Stimulated activated CD4-positive, alpha-beta T cell treated with anti-CD3 and anti-CD28 coated beads, Interleukin-2, amount 100 ng/mL, for 24 hours (primary cell): ENCODE results near the gene CTU2.

Experiments used
- DNase-seq, 2 donors: peaks; one replicate each; pipeline ENCODE4 v3.0.0-alpha.2; 2020

CTU2 gene

DNA sequence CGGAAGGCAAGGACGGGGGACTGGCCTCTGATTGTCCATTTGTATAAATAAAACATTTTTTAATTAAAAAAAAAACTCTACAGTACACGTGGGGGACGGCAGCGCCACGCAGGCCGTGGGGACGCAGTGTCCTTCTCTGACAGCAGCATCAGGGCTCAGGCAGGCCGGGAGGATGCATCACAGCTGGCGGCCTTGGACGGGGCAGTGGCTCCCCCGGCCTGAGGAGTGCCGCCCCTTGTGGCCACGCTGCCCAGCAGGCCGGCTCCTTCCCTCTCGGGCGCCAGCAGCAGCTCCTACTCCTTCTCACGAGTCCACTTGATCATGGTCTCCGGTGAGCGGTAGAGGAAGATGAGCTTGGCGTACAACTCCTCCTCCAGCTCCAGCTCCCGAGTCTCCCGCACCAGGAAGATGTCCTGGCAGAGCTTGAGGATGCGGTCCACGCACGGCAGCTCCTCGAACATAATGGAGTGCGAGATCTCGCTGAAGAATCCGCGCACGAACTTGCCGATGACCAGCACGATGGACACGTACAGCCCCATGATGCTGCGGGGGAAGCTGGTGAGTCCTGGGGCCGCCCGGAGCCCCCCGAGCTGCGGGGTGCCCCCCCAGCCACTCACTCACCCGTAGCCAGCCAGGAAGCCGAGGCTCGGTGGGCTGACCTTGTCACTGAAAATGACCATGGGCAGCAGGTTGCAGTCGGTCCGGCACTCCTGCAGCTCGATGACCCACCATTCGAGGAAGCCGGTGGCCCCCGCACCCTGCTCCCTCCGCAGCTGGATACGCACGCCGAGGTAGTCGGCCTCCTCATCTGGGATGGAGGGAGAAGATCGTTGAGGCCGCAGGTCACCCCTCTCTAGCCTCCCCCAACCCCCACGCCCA lies 9.2 kb downstream of the CTU2 start:
- no peak for DNase-seq

DNA sequence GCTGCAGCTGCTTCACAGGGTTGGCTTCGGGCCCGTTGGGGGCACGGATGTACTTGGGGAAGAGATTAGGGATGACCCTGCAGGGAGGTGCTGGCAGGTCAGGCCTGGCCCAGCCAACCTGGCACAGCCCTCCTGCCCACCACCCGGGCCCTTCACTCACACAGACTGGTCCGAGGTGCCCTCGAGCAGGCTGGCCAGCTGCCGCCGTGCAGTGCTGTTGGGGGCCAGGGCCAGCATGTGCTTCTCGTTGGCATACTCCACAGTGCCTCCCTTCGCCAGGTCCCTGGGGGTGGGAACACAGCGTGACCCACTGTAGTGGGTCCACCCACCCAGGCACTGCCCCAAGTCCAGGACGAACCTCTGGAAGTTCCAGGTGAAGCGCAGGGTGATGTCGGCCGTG lies 9.9 kb downstream of the CTU2 start:
- DNase-seq, result no peak

DNA sequence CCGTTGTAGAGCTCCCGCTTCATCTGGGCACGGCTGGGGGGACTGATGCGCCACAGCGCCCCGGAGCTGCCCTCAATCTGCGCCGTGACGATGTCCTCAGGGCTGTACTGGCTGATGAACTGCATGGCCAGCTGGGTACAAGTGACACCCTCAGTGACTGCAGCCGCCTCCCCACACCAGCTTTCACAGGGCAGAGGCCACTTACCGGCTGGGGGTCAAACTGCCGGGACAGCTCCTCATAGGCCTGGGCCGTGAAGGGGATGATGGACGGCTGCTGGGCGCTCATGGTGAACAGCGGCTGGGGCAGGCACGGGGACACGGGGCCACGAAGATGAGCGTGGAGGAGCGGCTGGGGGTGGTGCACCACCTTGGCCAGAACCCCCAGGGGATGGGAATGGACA lies 10.3 kb downstream of the CTU2 start:
- no peak for DNase-seq

DNA sequence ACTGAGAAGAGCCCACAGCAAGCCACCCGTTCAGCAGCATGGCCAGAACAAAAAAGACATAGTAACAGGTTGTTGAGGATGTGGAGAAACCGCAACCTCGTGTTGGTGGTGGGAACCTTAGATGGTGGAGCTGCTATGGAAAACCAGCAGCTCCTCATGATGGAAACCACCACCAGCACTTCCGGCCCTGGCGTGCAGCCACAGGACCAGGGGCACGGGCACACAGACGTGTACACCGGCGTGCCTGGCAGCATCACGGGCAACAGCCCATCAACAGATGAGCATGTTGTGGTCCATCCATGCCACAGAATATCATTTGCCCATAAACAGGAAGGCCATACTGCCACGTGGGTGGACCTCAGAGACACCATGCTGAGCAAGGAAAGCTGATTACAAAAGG lies 11.9 kb downstream of the CTU2 start:
- DNase-seq, result no peak

DNA sequence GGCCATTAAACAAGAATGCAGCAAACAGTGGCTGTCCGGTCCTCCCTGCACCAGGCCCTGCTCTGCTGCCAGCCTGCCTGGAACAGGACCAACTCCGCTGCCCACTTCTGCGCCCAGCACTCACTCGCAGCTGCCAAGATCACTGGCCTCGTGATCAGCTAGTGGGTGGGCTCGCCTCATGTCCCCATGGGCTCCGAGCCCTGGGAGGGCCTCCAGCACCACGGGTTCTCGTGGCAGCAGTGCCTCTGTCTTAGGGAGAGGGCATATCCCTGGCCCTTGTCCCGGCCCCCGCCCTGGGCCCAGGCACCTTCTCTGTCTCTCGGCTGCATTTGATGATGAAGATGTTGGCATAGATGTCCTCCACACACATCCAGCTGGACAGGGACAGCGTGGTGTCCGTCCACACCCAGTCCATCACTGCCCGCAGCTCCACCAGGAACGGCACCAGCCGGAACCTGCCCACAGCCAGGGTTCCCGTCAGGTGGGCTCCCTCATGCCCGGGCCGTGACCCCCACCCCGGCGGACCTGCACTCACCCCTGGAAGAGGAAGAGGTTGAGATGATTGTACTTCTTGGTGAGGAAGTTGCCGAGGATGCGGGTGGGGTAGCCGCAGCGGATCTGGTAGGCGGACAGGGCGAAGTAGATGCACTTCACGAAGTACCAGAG lies 13.1 kb downstream of the CTU2 start:
- DNase-seq, result no peak

DNA sequence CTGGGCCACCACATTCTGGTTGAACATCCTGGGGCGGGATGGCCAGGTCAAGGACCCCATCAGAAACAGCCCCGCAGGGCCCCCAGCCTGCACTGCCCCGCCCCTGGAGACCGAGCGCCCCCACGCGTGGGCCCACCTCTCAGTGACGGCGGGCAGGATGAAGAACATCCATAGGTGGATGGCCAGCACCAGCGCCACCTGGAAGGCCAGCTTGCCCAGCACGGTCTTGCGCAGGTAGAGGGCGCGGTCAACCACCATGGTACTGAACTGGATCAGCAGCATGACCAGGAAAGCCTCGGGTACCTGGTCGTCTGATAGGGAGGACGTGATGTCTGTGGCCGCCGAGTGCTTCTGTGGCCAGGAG lies 13.6 kb downstream of the CTU2 start:
- no peak for DNase-seq

DNA sequence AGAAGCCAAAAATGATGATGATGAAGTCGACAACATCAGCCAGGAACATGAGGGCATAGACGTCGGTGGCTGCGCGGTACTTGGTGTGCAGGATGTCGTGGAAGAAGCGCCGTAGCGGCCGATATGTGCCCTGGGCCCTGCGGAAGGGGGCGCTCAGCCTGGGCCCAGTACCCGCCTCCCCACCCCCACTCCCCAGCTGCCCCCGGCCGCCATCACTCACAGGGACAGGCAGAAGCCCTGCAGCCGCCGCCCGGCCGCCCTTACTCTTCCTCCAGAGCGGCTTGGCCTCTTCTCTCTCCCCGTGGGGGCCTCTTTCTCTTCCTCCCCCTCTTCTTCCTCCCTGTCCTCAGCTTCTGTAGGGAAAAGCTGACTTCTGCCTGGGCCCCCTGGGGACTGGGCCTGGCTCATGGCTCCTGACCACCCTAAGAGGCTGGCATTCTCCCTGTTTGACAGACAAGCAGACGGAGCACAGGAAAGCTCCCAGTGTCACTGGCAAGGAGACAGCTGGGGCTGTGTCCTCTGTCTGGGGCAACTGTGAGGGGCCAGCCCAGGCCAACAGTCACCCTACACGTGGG lies 14.2 kb downstream of the CTU2 start:
- DNase-seq, result no peak

DNA sequence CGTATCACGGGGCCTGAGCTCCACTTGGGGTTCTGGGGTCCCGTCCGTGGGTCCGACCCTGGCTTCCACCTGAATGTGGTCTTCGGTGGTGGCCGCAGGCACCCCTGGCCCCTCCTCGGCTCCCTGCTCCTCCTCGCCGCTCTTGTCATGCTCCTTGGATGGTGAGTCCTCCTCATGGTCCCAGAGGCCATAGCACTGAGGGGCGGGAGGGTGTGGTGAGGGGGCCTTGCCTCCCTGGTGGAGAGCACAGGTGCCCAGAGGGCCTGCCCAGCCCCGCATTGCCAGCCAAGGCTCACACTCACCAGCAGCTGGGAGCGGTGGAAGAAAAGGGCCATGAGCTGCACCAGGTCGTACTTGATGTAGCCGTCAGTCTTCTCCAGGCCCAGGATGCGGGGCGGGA lies 14.9 kb downstream of the CTU2 start:
- DNase-seq, result no peak

DNA sequence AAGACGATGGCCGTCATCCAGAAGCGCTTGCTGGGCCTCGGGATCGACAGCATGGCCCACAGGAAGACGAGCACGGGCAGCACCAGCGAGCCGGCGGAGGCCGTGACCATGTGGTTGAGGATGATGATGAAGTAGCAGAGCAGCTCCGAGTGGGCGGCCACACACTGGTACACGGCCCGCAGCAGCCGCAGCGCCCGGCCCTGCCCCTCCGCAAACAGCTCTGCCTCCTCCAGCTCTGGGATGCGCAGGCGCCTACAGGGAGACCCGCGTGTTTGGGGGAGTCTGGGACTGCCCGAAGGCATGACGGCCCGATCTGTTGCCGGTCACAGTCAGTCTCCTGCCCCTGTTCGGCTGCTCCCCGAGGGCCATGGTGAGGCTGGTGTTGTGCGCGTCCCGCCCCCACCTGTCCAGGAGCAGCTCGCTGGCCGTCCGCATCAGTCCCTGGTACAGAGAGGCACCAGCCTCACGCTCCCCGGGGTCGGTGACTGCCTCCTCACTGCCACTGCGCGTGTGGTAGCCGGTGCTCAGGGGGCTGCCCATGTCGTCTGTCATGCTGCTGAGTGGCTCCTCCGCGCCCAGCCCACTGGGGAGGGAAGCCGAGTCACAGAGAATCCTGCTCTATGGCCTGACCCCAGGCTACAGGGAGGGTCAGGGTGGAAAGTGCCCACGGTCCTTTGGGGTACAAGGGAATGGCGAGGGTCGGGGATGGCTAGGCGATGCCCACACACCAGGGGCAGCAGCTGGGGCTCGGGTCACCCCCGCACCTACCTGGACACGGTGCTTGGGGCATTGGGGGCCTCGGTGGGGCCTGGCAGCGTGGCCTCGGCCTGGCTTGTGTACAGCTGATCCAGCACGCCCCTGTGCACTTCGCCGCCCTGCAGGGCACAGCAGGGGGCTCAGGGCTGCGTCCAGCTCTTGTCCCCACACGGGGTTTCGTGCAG lies 15.8 kb downstream of the CTU2 start:
- DNase-seq, result no peak

DNA sequence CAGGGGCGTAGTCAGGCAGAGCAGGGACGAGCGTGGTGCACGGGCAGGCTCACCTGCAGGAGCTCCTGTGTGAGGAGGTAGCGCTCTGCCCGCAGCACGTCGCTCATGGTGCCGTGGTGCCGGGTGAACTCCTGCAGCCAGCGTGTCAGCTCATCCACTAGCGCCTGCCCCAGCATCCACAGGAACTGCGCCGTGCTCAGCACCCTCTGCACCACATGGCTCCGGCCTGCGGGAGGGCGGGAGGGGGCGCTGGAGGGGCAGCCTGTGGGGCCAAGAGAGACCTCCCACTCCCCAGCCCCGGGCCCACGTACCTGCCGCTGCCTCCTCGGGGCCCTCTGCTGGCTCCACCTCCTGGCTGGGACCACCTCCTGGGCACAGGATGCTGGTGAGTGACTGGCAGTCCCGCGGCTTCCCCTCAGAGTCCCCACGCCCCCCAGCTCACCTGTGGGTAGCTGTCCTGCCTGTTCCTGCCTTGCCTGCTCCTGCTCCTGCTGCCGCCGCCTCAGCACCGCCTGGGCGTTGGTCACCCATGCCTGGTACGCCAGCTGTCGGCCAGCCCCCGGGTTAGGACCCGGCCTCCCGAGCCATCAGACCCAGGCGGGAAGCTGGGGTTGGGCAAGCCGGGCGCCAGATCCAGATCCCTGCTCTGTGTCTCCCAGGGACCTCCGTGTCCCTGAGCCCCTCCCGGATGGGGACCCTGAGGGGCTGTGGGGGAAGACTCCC lies 16.6 kb downstream of the CTU2 start:
- DNase-seq, result no peak

DNA sequence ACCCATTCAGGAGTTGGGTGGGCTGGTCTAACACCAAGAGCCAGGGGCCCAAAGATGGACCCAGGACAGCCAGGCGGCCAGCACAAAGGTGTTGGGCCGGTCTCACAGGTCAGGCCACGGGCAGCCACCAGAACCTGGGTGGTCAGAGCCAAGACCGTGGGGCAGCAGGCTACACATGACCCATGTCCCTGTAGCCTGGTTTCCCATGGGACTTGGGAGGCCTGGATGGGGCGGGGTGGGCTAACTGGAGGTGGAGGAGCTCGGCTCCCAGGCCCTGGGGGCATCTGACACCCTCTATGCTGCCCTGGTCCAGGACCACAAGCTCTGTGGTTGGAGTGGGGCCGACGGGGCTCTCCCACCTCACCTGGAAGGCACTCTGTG lies 17.2 kb downstream of the CTU2 start:
- DNase-seq, result no peak

DNA sequence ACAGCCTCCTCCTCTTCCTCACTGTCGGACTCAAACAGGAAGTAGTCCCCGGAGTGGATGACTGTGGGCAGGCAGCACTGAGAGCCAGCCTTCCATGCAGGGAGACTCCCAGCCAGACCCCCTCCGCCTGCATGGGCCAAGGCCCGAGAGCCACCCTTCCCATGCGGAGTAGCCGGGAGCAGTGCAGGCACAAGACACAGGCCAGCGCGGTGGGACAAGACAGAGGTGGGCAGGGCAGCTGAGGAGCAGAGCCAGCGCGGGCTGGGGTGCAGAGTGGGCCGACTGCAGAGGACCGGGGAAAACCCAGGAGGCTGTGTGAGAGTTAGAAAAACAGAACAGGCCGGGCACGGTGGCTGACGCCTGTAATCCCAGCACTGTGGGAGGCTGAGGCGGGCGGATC lies 17.6 kb downstream of the CTU2 start:
- no peak for DNase-seq

DNA sequence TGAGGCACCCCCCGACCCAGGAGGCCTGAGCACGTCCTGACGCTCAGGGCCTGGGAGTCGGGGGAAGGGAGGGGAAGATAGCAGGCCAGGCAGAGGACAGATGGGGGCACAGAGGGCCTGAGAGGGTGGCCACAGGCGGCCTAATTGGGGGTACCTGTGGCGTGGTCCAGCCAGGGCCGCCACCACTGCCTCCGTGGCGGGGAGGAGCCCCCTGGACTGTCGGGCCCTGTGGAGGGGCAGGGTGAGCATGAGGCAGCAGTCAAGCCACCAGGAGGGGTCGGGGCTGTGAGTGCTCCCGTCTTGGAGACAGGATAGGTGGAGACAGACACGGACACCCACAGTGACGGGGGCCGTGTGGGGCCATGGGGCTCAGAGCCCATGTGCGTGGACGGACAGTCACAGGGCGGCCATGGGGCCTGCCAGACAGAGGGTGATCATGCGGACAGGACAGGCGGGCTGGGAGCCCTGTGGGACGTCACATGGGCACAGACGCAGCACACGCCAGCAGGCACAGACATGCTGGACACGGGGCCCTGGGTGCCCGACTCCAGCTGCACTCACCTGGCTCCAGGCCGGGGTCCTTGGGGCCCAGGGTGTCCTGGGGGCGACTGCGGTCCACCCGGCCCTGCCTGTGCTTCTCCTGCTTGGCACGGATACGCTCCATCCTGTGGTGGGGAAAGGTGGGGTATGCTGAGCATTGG lies 18.7 kb downstream of the CTU2 start:
- DNase-seq, result no peak

DNA sequence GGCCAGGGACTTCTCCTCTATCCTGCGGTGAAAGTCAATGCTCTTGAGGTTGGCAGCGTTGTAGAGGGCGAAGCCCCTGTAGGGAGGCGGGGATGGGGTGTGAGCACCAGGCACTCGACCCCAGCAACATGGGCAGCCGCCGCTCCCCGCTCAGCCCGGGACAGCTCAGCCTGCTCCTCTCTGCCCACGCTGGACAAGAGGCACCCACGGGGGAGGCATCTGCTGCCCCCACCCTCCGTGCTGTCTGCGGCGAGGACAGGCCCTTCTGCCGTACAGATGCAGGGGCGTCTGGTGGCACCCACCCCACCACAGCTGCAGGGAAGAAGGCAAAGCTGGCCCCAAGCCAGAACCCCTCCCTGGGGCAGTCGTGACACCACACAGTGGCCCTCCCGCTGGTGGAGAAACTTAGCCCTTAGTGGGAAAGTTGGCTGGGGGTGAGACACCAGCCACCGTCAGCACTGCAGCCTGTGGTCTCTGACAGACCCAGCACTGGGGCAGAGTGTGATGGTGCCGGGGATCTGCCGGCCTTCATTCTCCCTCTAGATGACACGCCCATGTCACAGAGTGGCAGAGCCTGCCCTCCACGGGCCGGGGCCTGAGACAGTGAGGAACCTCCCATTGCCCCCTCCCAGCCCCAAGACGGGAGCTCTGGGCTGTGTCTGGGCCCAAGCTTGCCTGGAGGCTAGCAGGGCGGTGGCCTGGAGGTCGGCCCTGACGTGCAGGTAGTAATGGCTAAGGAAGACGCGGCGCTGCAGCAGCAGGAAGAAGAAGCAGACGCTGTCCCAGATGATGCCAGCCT lies 19.5 kb downstream of the CTU2 start:
- DNase-seq, result no peak

DNA sequence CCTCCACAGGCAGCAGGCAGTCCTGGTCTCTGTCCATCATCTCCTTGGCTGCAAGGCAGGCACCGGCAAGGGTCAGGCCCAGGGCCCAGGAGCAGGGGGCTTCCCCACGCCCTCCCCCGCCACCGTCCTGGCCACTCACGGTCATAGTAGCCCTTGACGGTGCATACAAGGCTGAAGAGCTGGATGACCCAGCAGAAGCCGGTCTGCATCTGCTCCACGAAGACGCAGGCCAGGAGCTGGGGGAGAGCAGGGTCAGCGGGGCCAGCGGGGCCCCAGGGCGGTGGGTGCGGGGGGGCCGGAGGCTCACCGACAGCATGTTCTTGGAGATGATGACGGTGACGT lies 20.1 kb downstream of the CTU2 start:
- DNase-seq, result no peak

DNA sequence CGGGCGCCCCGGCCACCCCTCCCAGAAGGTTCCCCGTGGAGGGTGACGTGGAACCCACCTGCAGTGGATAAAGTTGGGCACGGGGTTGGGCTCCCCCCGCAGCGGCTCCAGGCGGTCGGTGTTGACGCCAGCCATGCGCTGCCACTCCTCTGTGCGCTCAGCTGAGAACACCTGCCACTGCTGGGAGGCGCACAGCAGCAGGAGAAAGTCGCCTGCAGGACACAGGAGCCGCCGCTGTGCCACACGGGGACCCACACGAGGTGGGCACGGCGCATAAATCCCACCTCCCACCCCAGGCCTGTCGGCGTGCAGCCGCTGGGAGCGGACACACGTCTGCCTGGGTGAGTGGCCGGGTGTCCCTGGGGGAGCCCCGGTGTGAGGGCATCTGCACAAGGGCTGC lies 20.7 kb downstream of the CTU2 start:
- DNase-seq, result no peak

DNA sequence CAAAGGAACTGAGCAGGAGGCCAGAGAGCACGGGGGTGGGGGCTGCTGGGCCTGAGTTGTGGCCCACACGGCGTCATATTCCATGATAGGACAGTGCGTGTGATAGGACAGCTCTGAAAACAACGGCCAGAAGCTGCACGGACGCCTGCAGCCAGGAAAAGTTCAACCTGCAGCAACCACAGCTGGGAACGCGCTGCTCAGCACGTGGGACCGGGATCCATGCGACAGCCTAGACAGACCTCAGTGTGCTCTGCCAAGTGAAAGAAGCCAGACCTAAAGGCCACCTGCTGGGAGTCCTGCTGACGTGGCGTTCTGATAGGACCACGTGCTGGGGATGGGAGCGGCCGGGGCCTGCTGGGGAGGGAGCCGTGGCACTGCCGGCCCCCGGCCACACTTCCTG lies 21.6 kb downstream of the CTU2 start:
- no peak for DNase-seq

DNA sequence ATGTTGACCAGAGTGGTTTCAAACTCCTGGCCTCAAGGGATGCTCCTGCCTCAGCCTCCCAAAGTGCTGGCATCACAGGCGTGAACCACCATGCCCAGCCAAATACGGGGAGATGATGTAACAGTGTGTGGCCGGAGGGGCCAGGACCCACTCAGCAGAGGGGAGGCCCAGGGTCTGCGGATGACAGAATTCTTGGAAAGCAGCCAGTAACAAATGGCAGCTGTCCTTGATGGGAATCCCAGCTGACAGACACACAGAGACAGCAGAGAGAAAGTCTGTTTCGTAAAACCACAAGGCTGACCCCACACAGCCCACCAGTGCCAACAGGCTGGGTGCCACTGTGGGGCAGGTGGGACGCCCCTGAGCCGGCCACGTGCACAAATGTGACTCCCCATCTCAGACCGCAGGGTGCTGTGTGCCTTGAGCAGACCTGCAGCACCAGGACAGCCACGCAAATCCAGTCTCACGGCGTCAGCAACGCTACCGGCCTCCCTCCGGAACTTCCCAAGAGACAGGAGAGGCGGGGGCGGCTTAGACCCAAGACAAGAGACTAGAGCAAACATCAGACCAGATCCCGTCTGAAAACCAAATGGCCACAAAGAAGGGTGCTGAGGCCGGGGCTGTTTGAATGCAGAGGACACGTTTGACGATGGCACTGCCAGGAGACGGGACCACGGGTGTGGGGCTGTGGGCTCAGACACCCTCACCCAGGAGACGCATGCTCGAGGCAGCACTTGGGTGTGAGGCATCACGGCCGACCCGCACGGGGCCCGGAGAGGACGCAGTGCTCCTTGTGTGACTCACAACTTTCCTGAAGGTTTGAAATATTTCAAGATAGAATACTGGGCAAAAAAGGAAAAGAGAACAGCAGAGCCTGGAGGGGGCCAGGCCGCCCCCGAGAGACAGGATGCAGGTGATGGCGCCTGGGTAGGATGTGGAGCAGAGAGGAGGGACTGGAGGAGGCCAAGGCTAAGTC lies 24.6 kb downstream of the CTU2 start:
- no peak for DNase-seq

DNA sequence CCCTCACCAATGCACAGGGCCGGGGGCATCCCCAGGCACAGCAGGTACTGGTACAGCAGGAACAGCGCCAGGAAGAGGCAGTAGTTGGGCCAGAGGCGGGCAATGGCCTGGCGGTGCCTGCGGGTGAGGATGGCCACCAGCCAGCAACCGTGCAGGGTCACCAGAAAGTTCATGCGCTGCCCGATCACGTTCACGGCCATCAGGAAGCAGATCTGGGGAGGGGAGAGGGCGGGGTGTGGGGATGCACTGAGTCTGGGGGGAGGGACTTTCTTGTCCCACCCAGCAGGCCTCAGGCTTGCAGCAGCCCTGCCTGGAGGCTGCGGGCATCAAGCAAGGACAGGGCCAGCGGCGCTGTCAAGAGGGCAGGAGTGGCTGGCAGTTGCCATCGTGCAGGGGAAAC lies 25.4 kb downstream of the CTU2 start:
- no peak for DNase-seq
